H1 (cell line): ENCODE measurements around the gene LHX2. TPM values are rescaled to one million over a fixed set of nuclear protein-coding genes. Genes with fewer than 3 reads are reported as not detected.

Source experiments
- RXRA ChIP-seq: IDR thresholded peaks from 2 replicates; pipeline ENCODE4 v1.6.1; 2011; ENCODE audit warnings: low read depth, mild to moderate bottlenecking, low read length, moderate library complexity; ENCODE audit not compliant: insufficient read depth
- SP1 ChIP-seq: IDR thresholded peaks from 2 replicates; pipeline ENCODE4 v1.6.1; 2011; ENCODE audit warnings: low read depth, low read length
- SUZ12 ChIP-seq: fragments of 200-600 bp; sonication (generic); IDR thresholded peaks from 2 replicates; pipeline ENCODE4 v1.6.1; 2012; ENCODE audit warnings: mild to moderate bottlenecking, inconsistent platforms, low read length, moderate library complexity, mixed read lengths
- TBP ChIP-seq: IDR thresholded peaks from 2 replicates; pipeline ENCODE4 v1.6.1; 2011; ENCODE audit warnings: low read depth, low read length, improper control_type of control experiment
- polyA plus RNA-seq, 7 experiments: library from polyadenylated mRNA; depleted of rRNA in 3 of 7; stranded (reverse) in 5 of 7; unstranded in 2 of 7; fragments of >200 nt in 5 of 7; fragments of 200-250 nt in 2 of 7; gene quantifications; 1 replicate in 5 of 7; 2 replicates in 1 of 7; 4 replicates in 1 of 7; pipeline versions ENCODE4 v1.2.1 to v1.2.3, GENCODE V29; 2011 to 2013; ENCODE audit warnings: missing spikeins in 2 of 7, mixed read lengths in 2 of 7
- total RNA-seq: library from RNA; stranded (reverse); fragmentation: NEBNext Ultra II Directional; extraction: Animal tissue kit (Norgen Biotek cat#: 25700); gene quantifications from 2 replicates; pipeline ENCODE4 v1.2.1, GENCODE V29; 2021
- TF ChIP-seq, protein P1 (sequence below), 3 experiments: IDR thresholded peaks; 1 replicate in 2 of 3; 2 replicates in 1 of 3; pipeline versions ENCODE4 v1.5.1 to v1.6.1; 2011; ENCODE audit warnings: low read length in 3 of 3, mild to moderate bottlenecking in 3 of 3, inconsistent platforms in 2 of 3, low read depth in 1 of 3, moderate library complexity in 1 of 3; ENCODE audit not compliant: insufficient read depth in 1 of 3; ENCODE audit errors: control extremely low read depth in 1 of 3

Gene LHX2
- total and polyA plus RNA-seq, 2 of the 8 experiments (the other 6 are each of a cell fraction or from before 2014, with no cell fraction given): 0.11 to 0.86 TPM

- TF ChIP-seq RXRA (no peak), SP1 (no peak), TBP (no peak), SUZ12 (no peak)
- TF ChIP-seq, protein P1, sequence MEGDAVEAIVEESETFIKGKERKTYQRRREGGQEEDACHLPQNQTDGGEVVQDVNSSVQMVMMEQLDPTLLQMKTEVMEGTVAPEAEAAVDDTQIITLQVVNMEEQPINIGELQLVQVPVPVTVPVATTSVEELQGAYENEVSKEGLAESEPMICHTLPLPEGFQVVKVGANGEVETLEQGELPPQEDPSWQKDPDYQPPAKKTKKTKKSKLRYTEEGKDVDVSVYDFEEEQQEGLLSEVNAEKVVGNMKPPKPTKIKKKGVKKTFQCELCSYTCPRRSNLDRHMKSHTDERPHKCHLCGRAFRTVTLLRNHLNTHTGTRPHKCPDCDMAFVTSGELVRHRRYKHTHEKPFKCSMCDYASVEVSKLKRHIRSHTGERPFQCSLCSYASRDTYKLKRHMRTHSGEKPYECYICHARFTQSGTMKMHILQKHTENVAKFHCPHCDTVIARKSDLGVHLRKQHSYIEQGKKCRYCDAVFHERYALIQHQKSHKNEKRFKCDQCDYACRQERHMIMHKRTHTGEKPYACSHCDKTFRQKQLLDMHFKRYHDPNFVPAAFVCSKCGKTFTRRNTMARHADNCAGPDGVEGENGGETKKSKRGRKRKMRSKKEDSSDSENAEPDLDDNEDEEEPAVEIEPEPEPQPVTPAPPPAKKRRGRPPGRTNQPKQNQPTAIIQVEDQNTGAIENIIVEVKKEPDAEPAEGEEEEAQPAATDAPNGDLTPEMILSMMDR (IDR thresholded peaks at IDR 0.05; ENCODE audit: control extremely low read depth in 1 of 3, insufficient read depth in 1 of 3, low read depth in 1 of 3, low read length in 3 of 3): no peak
These were observed 32.6 kb upstream of the LHX2 start (continued) for GRCh38 chr9:123978981-123979380.
